NCI-H1436 treated with DMSO at 0.1 percent for 48 hours (cell line): ENCODE results near the gene ITLN1.

Source experiments
- DNase-seq: peaks from one replicate; lab custom pipeline; 2025; lab: John Stamatoyannopoulos, UW

ITLN1 gene

DNA sequence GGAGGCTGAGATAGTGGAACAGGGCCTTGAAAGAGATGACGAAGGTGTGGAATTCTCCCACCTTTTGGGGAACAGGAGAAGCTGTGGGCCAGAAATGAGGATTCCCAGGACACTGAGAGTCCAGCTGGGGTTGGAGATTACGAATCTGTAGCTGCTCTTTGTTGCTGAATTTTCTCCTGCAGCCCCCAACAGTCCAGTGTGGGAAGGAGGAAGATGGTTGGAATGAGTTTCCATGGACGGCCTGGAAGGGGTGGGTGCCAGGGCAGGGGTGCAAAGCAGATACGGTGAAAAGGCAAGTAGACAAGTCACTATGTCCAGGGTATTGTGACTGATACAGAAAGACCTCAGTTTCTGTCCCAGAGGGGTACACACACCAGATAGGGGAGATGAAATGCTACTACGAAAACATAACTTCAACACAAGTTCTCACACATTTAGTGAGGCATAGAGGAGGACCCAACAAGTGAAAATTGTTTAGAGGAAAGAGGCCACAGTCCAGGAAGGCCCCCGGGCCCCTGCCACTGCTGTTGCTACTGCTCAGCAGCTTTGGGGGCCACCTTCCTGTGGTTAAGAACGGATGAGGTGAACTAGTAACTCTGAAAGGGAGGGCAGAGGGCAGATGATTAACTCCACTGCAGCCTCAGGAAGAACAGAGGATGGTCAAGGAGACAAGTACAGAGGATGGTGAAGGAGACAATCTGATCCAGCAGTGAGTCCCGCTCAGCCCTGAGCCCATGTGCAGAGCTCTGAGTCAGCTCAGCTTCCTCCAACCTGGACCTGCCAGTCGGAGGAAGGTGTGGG is 29.6 kb downstream of the ITLN1 start:
- no peak for DNase-seq

DNA sequence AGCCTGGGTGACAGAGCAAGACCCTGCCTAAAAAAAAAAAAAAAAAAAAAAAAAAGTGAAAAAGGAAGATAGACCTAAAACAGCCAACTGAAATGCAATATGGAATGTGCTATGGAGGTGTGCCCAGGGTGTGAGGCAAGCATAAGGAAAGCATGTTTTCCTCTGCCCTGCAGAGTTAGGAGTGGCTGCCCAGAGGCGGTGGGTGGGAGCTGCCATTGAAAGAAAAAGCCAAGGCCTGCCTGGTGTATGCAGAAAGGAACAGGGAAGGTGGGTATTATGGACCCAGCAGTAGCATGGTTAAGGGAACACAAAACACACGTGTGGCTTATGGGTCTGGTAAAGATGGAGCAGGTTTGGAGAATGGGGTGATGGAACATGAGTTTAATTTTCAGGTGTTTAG is 31.2 kb downstream of the ITLN1 start:
- DNase-seq: no peak

DNA sequence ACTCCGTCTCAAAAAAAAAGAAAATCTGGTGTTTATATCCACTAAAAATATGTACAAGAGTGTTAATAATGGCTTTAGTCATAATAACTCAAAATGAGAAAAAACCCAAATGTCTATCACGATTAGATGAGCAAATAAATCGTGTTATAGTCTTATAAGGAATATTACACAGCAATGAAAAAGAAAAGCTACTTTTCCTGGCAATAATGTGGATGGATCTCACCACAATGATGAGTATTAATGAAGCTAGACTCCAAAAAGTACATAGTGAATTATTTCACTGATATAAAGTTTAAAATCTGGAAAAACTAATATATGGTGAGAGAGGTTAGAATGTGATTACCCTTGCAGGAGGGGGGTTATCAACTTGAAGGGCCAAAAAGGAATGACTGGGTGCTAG is 32.0 kb downstream of the ITLN1 start:
- no peak for DNase-seq

DNA sequence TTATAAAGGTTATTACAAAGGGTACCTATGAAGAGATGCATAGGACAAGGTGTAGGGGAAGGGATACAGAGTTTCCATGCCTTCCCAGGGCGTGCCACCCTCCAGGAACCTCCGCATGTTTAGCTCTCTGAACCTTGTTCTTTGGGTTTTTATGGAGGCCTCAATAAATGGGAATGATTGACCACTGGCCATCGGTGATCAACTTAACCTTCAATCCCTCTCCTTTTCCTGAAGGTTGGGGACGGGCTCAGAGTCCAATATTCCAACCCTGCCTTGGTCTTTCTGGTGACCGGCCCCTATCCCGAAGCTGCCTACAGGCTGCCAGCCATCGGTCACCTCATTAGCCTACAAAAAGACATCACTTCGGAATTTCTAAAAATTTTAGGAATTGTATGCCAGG is 34.0 kb downstream of the ITLN1 start:
- no peak for DNase-seq

DNA sequence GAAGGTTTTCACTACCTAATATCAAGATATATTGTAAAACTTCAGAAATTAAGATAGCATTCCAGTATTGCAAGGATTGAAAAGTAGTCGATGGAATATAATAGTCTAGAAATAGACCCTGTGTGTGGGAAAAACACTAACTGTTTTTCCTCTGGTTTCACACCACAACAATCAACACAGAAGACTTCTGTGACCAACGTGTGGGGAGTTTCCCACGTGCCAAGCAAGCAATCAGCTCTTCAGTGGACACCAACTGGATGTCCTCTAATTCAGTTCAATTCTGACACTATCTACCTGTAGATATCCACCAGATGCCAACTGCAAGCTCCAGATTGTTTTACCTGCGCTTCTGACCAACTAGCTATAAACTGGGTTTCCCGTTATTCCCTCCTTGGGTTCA is 34.4 kb downstream of the ITLN1 start:
- no peak for DNase-seq

DNA sequence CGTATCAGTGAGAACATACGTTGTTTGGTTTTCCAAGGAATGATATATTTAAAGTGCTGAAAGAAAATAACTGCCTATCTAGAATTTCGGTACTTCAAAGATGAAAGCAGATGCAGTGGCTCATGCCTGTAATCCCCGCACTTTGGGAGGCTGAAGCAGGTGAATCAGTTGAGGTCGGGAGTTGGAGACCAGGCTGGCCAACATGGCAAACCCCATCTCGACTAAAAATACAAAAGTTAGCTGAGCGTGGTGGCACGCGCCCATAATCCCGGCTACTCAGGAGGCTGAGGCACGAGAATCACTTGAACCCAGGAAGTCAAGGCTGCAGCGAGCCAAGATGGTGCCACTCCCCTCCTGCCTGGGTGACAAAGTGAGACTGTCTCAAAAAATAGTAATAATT is 38.7 kb downstream of the ITLN1 start:
- no peak for DNase-seq

DNA sequence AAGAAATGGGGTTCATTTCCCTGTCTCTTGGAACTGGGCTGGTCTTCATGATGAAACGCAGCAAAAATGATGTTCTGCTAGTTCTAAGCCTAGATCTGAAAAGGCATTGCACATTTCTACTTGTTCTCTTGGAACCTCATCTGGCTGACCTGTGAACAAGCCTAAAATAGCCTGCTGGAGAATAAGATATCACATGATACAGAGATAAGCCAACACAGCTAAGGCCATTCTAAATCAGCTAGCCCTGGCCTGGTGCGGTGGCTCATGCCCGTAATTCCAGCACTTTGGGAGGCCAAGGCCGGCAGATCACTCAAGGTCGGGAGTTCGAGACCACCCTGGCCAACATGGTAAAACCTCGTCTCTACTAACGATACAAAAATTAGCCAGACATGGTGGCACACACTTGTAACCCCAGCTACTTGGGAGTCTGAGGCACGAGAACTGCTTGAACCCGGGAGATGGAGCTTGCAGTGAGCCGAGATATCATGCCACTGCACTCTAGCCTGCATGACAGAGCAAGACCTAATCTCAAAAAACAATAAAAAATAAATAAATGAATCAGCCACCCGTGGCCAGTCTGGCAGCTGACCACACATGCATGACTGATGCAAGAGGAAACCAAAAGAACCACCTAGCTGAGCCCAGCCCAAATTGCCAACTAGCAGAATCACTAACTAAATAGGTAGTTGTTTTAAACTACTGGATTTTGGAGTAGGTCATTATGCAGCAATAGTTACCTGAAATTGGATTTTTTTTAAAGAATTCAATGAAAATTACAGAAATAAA is 40.3 kb downstream of the ITLN1 start:
- no peak for DNase-seq

DNA sequence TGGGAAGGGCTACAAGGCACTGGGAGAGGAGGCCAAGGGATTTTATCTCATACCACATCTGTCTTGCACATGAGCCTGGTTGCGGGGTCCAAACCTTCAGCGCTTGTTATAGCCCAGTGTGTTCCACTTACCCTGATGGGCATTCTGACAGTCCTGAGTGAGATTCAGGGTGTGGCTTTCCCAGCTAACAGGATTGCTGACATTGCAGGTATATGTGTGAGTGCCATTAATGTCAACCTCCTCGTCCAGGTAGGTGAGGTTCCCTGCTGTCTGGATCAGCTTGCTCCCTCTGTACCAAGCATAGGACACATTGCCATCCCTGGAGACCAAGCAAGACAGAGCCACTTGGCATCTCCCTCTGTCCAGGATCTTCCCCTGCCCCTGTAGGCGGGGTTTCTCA is 43.9 kb downstream of the ITLN1 start:
- no peak for DNase-seq

DNA sequence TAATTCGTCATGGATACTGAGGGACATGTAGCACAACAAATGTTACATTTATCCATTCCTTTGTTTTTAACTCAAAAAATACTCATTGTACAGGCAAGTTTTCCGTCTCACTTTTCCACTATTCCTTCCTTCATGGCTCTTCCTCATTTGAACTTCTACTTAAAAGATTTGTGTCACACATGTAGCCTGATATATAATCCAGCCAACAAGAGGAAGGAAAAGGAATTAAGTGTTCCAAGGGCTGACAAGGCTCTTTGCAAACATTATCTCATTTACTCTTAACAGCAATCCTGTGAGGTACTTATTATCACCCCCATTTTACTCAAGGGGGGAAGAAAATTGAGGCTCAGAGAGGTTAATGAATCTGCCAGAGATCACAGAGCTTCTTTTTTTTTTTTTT is 45.2 kb downstream of the ITLN1 start:
- DNase-seq: no peak

DNA sequence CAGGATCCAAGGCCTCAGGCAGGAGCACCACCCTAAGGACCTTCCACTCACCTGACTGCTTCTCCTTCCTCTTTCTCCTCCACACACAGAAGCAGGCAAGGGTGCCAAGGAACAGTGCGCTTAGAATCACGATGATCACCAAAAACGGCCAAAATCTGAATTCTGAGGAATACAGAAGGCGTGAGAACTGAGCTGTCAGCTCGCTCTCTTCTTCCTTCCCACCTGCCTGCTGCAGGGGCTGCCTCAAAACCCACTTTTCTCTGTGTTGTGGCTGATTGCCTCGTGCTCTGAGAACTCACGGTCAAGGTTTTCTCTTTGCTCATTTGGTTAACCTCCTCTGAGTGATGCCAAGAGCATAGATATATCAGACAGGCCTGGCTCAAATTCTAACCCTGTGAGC is 46.1 kb downstream of the ITLN1 start:
- DNase-seq: no peak

DNA sequence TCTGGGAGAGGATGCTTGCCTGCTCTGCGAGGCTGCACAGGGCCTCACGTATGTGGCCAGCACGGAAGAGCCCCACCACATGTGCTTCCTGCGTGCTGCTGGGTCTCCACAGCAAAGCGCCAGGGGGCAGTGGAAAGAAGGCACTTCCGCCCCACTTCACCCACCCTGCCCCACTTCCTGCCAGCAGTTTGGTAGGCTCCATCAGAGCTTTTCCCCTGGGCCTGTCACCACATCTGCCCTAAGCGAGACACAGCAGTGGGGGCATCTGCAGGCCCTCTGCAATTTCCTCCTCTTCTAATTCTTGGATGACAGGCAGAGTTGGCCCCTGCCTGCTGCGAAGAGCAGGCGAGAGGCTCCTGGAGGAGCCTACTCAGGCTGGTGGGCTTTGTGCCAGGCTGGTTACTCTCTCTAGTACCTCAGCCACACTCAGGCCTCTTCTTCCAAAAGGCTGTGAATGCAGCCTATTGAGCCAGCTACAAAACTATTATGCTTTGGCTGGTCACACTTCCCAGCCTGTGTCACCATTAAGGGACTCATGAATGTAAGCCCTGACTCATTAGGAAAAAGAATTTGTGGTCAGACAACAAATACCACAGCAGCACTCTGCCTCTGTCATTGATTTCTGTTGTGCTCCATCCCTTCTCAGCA is 47.3 kb downstream of the ITLN1 start:
- DNase-seq: no peak

DNA sequence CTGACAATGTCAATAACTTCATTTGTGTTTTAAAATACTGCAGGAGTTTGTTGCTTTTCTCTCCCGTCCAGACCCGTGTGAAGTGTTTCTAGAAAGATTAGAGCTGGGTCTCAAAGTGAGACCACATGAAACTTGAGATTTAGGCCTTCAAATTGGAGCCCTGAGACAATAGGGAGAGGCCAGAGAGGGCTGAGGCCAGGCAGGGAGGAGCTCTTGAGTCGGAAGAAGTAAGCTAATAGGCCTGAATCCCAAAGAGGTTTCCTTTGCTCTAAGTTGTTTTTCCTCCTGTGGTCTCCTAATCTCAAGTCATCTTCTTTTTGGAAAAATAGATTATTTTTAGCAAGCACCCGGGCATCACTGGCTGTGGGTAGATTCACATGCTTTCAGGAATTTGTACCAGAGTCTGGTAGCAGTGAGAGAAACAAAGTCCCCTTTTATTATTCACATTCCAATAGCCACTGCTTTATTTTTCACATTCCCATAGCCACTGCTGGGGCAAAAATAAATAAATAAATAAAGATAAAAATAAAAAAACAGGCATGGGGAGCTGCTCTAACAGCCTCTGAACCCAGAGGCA is 47.9 kb downstream of the ITLN1 start:
- no peak for DNase-seq

DNA sequence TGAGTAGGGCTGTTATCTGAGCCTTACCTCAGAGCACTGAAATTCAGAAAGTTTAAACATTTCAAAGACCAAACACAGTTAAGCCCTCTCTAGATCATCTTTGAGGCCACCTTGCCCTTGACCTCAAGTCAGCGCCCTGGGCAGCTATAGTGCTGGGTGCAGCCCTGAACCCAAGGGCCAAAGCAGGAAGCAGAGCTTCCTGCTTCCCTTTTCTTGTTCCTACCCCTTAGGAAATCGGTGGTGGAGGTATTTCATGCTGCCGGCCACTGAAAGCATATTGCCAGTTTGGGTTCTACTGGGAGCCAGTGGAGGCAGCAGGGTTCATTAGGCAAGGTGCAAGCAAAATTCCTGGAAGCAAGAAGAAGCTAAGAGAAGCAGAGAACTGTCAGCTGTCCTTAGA is 48.4 kb downstream of the ITLN1 start:
- no peak for DNase-seq

DNA sequence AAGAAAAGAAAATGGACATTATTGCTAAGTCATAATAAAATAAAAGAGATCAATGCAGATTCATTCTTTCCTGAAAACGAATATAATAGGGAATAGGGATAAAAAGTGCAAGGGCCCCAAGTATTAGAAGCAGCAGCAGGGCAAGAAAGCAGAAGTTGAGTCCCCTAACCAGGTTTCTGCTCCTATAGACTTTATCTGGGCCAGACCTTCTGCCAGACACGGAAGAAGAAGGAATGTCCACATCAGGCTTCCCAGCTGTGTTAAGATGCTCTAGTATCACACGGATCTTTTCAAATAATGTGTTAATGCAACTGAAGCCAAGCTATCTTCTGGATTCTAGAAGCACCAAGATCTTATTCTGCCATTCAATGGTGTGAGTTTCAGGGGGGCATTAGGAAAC is 49.2 kb downstream of the ITLN1 start:
- no peak for DNase-seq

DNA sequence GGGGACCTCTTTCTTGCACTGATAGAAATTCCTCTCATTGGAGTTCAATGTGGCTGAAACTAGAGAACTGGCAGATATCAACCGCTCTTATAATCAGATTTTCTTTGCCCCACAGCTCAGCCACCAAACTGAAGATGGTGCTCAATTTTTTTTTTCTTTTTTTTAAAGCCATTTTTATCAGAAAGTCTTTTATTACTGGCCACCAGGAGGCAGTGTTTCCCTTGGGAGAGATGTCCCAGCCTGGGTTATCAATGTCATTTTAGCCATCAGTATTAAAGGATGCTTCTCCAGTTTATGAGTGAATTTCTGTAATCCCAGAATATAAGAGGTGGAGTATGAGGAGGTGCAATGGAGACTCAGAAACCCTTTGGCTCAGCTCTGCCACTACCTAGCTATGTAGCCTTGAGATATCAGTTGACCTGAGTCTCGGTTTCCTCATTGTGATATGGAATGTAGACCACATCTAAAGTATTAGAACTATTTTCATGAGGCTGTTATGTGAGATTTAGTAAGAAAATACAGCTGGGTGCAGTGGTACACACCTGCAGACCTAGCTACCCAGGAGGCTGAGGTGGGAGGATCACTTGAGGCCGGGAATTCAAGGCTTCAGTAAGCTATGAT is 49.9 kb downstream of the ITLN1 start:
- DNase-seq: no peak

DNA sequence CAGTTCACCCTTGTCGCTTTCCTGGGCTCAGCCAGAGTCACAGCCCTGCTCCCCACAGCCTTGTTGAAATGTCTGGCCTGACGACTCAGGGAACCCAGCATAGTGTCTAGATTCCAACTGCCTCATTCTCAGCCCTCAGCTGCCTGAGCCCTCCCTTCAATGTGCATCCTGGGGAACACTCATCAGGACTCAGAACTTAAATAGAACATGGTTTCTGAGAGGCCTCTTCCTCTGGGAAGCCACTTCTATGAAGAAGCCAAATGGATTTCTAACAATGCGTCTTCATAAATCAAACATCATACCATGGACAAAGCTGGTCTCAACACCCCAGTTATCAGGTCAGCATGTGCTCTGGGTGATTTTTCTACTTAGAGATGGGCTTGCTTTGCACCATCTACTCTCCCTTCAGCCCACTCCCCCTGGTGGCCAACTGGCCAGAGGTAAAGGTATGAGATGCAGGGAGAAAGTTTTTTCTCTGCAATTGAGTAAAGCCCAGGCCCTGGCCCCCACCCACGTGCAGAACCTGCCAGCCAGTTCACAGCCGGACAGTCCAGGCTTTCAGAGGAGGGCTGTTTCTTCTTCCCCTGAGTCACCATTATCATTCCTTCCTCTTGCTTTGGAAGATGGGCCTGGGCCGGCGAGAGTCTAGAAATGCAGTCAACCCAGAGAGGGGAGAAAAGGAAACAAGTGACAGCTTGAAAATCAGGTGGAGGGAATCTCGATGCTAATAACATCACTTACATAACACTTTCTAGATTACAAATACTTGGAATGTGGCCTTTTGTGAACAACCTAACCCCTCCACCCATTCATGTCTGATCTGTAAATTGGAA is 54.4 kb downstream of the ITLN1 start:
- DNase-seq: no peak

DNA sequence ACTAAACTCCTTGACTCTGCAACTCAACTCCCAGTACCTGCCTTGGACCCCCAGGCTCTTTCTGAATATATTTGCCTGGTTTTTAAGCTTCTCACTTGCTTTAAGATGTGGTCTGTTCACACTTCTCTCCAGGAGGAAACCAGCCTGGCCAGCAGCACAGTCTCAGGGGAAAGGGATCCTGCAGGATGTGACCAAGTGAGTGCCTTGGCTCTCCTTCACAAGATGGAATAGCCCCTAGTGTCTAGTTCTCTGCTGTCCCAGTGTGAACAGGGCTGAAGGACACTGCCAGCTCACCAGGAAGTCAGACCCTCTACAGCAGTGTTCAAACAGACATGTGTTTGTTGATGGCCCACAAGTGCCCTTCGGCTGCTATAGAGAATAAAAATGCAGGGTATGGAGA is 55.2 kb downstream of the ITLN1 start:
- DNase-seq: no peak

DNA sequence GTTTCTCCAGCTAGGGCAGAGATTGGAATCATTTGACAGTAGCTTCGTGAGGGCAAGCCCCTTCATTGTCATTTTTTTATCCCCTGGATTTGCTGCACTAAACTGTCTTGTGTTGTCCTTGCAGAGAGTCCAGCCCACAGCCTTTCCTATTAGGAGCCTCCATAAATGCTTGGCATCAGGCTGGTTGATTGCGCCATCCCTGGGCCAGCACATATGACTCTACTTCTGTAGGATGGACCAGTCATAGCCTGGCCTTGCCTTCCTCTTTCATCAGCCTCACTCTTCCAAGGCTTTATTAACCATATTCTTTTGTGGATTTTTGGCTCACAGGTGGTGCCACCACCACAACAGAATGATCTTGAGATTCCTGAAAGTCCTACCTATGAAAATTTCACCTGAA is 57.6 kb downstream of the ITLN1 start:
- DNase-seq: no peak

DNA sequence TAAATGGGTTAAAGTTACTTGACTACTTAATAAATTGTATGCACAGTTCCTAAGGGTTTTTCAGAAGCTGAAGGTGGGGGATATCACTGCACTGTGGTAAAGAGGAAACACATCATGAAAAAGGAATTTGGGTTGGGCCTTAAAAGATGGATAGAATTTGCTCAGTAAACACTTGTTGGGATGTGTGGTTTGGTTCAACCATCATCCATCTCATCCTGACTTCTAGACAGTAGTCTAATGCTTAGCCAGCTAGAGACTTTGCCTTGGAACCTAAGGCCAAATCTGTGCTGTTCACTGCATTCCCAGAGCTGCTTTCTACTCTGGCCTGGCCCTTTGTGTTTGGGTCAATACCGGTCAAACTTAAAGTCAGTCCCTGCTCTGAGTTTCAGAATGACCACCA is 58.4 kb downstream of the ITLN1 start:
- no peak for DNase-seq
